ENCODE results near the gene PRKCA. TPM values are rescaled to one million over a fixed set of nuclear protein-coding genes. Genes with fewer than 3 reads are reported as not detected.

PRKCA gene
- total and polyA plus RNA-seq, 9 donors: 9.1 to 67.6 (median 37.2) TPM

- Histone ChIP-seq H3K4me3 (no peak overlapping the region), H3K9me3 (no peaks in the 10 kb centered on the region), H3K36me3 (no peaks in the 10 kb centered on the region), H3K4me1 (ENCODE audit: insufficient read depth) (peaks cover 10% of the 10 kb centered on the region), H3K27me3 (no peaks in the 10 kb centered on the region), H3K27ac (no peak overlapping the region)
- intact Hi-C loops (cut with DNase I): loop anchor here in 1 of 4 donors (10.0 kb wide), 1 partner anchor 245 kb away; the partner anchor contains the start of gene PRKCA
- WGBS, 3 donors: 32 to 63% (median 52%) methylated on average over 5 of the region's 5 CpGs
- TF ChIP-seq CTCF (IDR thresholded peaks at IDR 0.05) (no peak), POLR2A (IDR thresholded peaks at IDR 0.05) (no peak), EP300 (IDR thresholded peaks at IDR 0.05) (no peak)
- DNase-seq: no peak
These were observed 247.4 kb downstream of the PRKCA start for GRCh38 chr17:66549731-66550207.

GRCh38 chr17:66551839-66552238 is 249.4 kb downstream of the PRKCA start:
- TF ChIP-seq EP300 (IDR thresholded peaks at IDR 0.05): no peak
- TF ChIP-seq CTCF (IDR thresholded peaks at IDR 0.05): no peak
- TF ChIP-seq POLR2A (IDR thresholded peaks at IDR 0.05): no peak
- WGBS, 3 donors: 96 to 97% (median 96%) methylated on average over 2 of the region's 2 CpGs
- Histone ChIP-seq H3K36me3 (no peaks in the 10 kb centered on the region), H3K27ac (no peak overlapping the region), H3K9me3 (no peaks in the 10 kb centered on the region), H3K4me1 (ENCODE audit: insufficient read depth) (peaks cover 10% of the 10 kb centered on the region), H3K4me3 (no peak overlapping the region), H3K27me3 (no peaks in the 10 kb centered on the region)
- DNase-seq: no peak
- intact Hi-C loops (cut with DNase I): no loop called here

- intact Hi-C loops (cut with DNase I): no loop called here
- Histone ChIP-seq H3K4me1 (ENCODE audit: insufficient read depth) (peaks cover 10% of the 10 kb centered on the region), H3K27me3 (no peaks in the 10 kb centered on the region), H3K27ac (no peak overlapping the region), H3K36me3 (no peaks in the 10 kb centered on the region), H3K4me3 (no peak overlapping the region), H3K9me3 (no peaks in the 10 kb centered on the region)
- WGBS, 3 donors: 90 to 94% (median 92%) methylated on average over 7 of the region's 7 CpGs
- DNase-seq: no peak
- TF ChIP-seq CTCF (IDR thresholded peaks at IDR 0.05) (no peak), POLR2A (IDR thresholded peaks at IDR 0.05) (no peak), EP300 (IDR thresholded peaks at IDR 0.05) (no peak)
These were observed 250.0 kb downstream of the PRKCA start for GRCh38 chr17:66552371-66552770.

GRCh38 chr17:66555605-66556004 is 253.2 kb downstream of the PRKCA start:
- 70 to 82% (median 71%) methylated on average over 2 of the region's 2 CpGs for WGBS, 3 donors
- Histone ChIP-seq H3K27me3 (no peaks in the 10 kb centered on the region), H3K4me3 (no peak overlapping the region), H3K4me1 (ENCODE audit: insufficient read depth) (no peaks in the 10 kb centered on the region), H3K27ac (no peak overlapping the region), H3K36me3 (no peaks in the 10 kb centered on the region), H3K9me3 (no peaks in the 10 kb centered on the region)
- TF ChIP-seq POLR2A (IDR thresholded peaks at IDR 0.05): no peak
- TF ChIP-seq EP300 (IDR thresholded peaks at IDR 0.05): no peak
- DNase-seq: no peak
- intact Hi-C loops (cut with DNase I): no loop called here

GRCh38 chr17:66557200-66557599 is 254.8 kb downstream of the PRKCA start:
- 94 to 96% (median 95%) methylated on average over 3 of the region's 3 CpGs for WGBS, 3 donors
- TF ChIP-seq CTCF (IDR thresholded peaks at IDR 0.05) (no peak), POLR2A (IDR thresholded peaks at IDR 0.05) (no peak)
- no peaks in the 10 kb centered on the region for H3K9me3 ChIP-seq
- no peak overlapping the region for H3K27ac ChIP-seq
- H3K4me1 ChIP-seq (ENCODE audit: insufficient read depth): no peaks in the 10 kb centered on the region
- H3K4me3 ChIP-seq: no peak overlapping the region
- H3K36me3 ChIP-seq: no peaks in the 10 kb centered on the region
- DNase-seq: no peak
- intact Hi-C loops (cut with DNase I): no loop called here
- H3K27me3 ChIP-seq: no peaks in the 10 kb centered on the region

All from ovary (tissue), 9 donors.